Glutamatergic neuron (in vitro differentiated cells): Measurements from ENCODE around the gene ABCC5. TPM values are rescaled to one million over a fixed set of nuclear protein-coding genes. Genes with fewer than 3 reads are reported as not detected.
A peak's percentile ranks its signal among the peaks of the same experiment; 100 is the strongest.

Experiments
- DNase-seq: peaks from one replicate; pipeline ENCODE4 v3.0.0; 2022
- H3K27ac Mint-ChIP-seq: one replicate; pipeline ENCODE4 v1.8.0; 2020; ENCODE audit warnings: mild to moderate bottlenecking, mixed read lengths, inconsistent platforms; ENCODE audit not compliant: unreplicated experiment
- H3K27me3 Mint-ChIP-seq: one replicate; pipeline ENCODE4 v1.8.0; 2020; ENCODE audit warnings: mild to moderate bottlenecking, moderate library complexity, mixed read lengths, inconsistent platforms; ENCODE audit not compliant: unreplicated experiment
- H3K36me3 Mint-ChIP-seq: one replicate; pipeline ENCODE4 v1.8.0; 2020; ENCODE audit warnings: mild to moderate bottlenecking, mixed read lengths, inconsistent platforms; ENCODE audit not compliant: unreplicated experiment
- H3K4me1 Mint-ChIP-seq: one replicate; pipeline ENCODE4 v1.8.0; 2020; ENCODE audit warnings: mild to moderate bottlenecking, low read depth, mixed read lengths, inconsistent platforms; ENCODE audit not compliant: unreplicated experiment
- H3K4me3 Mint-ChIP-seq: one replicate; pipeline ENCODE4 v1.8.0; 2020; ENCODE audit warnings: mild to moderate bottlenecking, mixed read lengths, inconsistent platforms; ENCODE audit not compliant: unreplicated experiment
- H3K9me3 Mint-ChIP-seq: one replicate; pipeline ENCODE4 v1.8.0; 2020; ENCODE audit warnings: mild to moderate bottlenecking, moderate library complexity, mixed read lengths, inconsistent platforms; ENCODE audit not compliant: unreplicated experiment
- total RNA-seq: library from RNA; stranded (reverse); fragmentation: NEBNext Ultra II Directional; extraction: Animal tissue kit (Norgen Biotek cat#: 25700); gene quantifications from one replicate; pipeline ENCODE4 v1.2.1, GENCODE V29; 2021; ENCODE audit not compliant: unreplicated experiment
- TF ChIP-seq, protein P1 (sequence below): fragments of 200-600 bp; sonication (generic); IDR thresholded peaks from one replicate; pipeline ENCODE4 v1.5.0; 2021; ENCODE audit not compliant: partially characterized antibody, unreplicated experiment

The ABCC5 gene
- total RNA-seq, 1 donor from 2014 or later: 134 TPM

DNA sequence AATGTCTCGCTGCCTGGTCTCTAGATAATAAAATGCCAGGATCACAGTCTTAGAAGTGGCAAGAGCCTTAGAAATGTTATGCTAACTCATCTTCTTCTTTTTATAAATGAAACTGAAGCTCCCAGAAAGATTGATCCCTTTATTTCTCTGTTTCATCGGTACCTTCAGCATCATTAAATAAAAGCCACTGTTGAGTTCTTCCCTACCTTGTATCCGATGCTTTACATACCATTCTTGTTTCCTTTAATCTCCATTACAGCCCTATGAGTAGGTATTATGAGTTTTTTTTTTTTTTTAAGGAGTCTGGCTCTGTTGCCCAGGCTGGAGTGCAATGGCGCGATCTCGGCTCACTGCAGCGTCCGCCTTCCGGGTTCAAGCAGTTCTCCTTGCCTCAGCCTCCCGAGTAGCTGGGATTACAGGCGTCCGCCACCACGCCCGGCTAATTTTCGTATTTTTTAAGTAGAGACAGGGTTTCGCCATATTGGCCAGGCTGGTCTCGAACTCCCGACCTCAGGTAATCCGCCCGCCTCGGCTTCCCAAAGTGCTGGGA, 815 bp upstream of the ABCC5 start:
- no peaks in the 10 kb centered on the region for H3K36me3 Mint-ChIP-seq
- peak overlapping the region; percentile 99 for H3K4me3 Mint-ChIP-seq
- DNase-seq: no peak
- peaks cover 11% of the 10 kb centered on the region for H3K9me3 Mint-ChIP-seq
- TF ChIP-seq, protein P1, sequence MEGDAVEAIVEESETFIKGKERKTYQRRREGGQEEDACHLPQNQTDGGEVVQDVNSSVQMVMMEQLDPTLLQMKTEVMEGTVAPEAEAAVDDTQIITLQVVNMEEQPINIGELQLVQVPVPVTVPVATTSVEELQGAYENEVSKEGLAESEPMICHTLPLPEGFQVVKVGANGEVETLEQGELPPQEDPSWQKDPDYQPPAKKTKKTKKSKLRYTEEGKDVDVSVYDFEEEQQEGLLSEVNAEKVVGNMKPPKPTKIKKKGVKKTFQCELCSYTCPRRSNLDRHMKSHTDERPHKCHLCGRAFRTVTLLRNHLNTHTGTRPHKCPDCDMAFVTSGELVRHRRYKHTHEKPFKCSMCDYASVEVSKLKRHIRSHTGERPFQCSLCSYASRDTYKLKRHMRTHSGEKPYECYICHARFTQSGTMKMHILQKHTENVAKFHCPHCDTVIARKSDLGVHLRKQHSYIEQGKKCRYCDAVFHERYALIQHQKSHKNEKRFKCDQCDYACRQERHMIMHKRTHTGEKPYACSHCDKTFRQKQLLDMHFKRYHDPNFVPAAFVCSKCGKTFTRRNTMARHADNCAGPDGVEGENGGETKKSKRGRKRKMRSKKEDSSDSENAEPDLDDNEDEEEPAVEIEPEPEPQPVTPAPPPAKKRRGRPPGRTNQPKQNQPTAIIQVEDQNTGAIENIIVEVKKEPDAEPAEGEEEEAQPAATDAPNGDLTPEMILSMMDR: no peak
- peaks cover 3% of the 10 kb centered on the region for H3K27me3 Mint-ChIP-seq
- H3K27ac Mint-ChIP-seq: peak overlapping the region; percentile 98
- H3K4me1 Mint-ChIP-seq: peaks cover 24% of the 10 kb centered on the region

DNA sequence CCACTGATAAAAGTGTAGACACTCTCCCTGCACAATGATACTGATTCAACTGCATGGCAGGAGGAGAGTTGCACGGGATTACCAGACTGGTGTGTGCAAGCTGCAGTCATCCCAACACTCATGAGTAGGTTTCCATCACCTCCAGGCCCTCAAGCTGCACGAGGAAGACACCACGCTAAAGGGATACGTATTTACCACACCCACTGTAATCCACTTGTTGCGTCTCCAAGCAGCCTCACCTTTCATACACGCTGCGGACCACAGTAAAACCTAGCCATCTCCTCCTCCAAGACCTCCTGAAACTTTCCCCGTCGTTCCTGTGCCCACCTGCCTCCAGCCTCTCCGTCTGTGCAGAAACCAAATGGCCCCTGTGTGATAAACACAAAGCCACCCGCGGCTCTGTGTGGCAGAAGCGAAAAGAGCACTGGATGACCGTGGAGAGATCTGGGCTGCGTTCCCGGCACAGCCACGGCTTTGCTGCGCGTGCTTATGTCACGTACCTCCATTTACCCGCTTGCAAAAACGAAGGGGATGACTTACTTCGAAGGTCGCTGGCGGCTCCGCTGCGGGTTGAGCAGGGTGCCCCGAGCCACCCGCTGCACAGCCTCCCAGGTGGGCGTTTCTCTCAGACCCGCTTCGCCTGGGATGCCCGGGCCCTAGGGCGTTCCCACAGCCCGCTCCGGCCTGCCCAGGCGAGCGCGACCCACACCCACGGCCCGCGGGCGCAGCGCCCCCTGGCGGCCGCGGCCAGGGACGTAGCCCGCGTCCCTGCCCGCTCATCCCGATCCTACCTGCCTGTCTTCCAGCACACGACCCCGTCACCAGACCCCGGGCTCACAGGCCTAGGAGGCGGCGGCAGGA, 643 bp downstream of the ABCC5 start:
- TF ChIP-seq, protein P1: peak; percentile 100
- Mint-ChIP-seq H3K27ac (peak overlapping the region; percentile 98), H3K9me3 (peaks cover 11% of the 10 kb centered on the region), H3K27me3 (peaks cover 3% of the 10 kb centered on the region), H3K4me3 (peak overlapping the region; percentile 99), H3K36me3 (peaks cover 5% of the 10 kb centered on the region), H3K4me1 (peaks cover 24% of the 10 kb centered on the region)
- peak; percentile 77 for DNase-seq

DNA sequence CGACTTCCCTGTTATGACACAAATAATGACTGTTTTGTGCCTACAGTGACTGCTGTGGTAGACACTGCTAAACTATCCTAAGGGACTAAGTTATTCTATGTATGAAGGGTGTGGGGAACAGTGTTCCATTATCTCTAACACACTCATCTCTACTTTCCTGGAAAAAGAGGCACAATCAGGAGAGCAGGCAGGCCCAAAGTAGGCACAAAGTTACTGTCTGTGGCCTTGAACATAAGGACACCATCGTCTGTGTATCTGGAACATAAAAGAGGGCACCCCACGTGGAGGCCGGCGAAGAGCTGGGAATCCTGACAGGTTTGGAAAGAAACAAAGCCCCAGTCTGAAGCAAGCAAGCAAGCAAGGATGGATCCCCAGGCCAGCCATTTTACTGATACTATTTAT, 1.5 kb downstream of the ABCC5 start:
- Mint-ChIP-seq H3K9me3 (peaks cover 11% of the 10 kb centered on the region), H3K27me3 (peaks cover 3% of the 10 kb centered on the region), H3K4me3 (peak overlapping the region; percentile 99), H3K4me1 (peaks cover 24% of the 10 kb centered on the region), H3K36me3 (peaks cover 5% of the 10 kb centered on the region), H3K27ac (peak overlapping the region; percentile 96)
- no peak for DNase-seq
- TF ChIP-seq, protein P1: no peak

DNA sequence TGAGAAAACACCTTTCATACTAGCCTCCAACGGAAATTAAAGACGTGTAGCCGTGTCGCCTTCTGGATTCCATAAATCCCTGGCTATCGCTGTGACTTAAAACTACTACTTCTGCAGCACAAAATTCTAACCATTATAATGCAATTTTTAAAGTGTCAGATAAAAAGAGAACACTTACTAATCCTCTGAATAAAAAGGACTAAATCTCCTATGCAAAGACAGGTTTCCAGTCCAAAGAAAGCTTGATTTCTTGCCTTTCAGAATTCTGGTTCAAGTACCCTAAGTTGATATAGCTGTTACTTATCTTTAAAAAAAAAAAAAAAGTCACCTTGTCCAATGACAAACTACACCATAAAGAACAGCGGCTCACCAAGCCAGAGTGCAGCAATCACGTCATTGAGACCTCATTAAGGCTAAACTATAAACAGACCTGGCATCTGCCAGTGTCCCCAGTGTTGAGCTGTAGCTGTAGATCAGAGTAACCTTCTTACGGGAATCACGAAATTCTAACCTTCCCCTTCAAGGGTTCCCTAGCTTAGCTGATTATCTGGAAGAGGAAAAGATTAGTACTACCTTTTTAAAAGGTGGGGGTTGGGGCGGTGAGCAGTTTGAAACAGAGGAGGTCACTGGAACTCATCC, 2.2 kb downstream of the ABCC5 start:
- H3K4me3 Mint-ChIP-seq: peak overlapping the region; percentile 99
- no peak for DNase-seq
- H3K27me3 Mint-ChIP-seq: peaks cover 3% of the 10 kb centered on the region
- H3K4me1 Mint-ChIP-seq: peaks cover 24% of the 10 kb centered on the region
- peaks cover 11% of the 10 kb centered on the region for H3K9me3 Mint-ChIP-seq
- H3K36me3 Mint-ChIP-seq: peaks cover 5% of the 10 kb centered on the region
- peak overlapping the region; percentile 96 for H3K27ac Mint-ChIP-seq
- TF ChIP-seq, protein P1: no peak
